Heart right ventricle (tissue), 16 donors: Measurements from ENCODE around the gene EML1. TPM values are rescaled to one million over a fixed set of nuclear protein-coding genes. Genes with fewer than 3 reads are reported as not detected.
A peak's percentile ranks its signal among the peaks of the same experiment; 100 is the strongest.

ENCODE experiments used
- ATAC-seq, 8 donors: fragments of 200-7000 bp; cut with Tn5 transposase; one replicate each; pipeline ENCODE4 v1.9.1; 2020; ENCODE audit warnings: mild to moderate bottlenecking in 8 of 8, moderate library complexity in 8 of 8, moderate number of reproducible peaks in 1 of 8
- DNase-seq, 2 donors: peaks; one replicate each; pipeline ENCODE4 v3.0.0-alpha.2; 2020
- H3K27ac ChIP-seq, 10 donors: fragments of 200-600 bp; sonication (generic) in 2 of 10; one replicate each; pipeline versions ENCODE4 v1.5.0 to v1.8.0; 2020 to 2022; ENCODE audit warnings: mild to moderate bottlenecking in 3 of 10
- H3K27me3 ChIP-seq, 7 donors: fragments of 200-600 bp; one replicate each; pipeline ENCODE4 v1.8.0; 2021 to 2022; ENCODE audit warnings: mild to moderate bottlenecking in 2 of 7
- H3K36me3 ChIP-seq, 9 donors: fragments of 200-600 bp; sonication (generic) in 1 of 9; one replicate each; pipeline versions ENCODE4 v1.5.0 to v1.8.0; 2020 to 2022; ENCODE audit warnings: mild to moderate bottlenecking in 2 of 9
- H3K4me1 ChIP-seq, 9 donors: fragments of 200-600 bp; sonication (generic) in 1 of 9; one replicate each; pipeline versions ENCODE4 v1.5.0 to v1.8.0; 2020 to 2022; ENCODE audit warnings: mild to moderate bottlenecking in 4 of 9
- H3K4me3 ChIP-seq, 10 donors: fragments of 200-600 bp; sonication (generic) in 2 of 10; one replicate each; pipeline versions ENCODE4 v1.5.0 to v1.8.0; 2020 to 2022; ENCODE audit warnings: mild to moderate bottlenecking in 7 of 10, moderate library complexity in 2 of 10
- H3K9me3 ChIP-seq, 11 donors: fragments of 200-600 bp in 10 of 11; sonication (generic) in 2 of 11; one replicate each; pipeline versions ENCODE4 v1.5.0 to v1.8.0; 2013 to 2022; ENCODE audit warnings: mild to moderate bottlenecking in 2 of 11, control low read depth in 1 of 11, moderate library complexity in 1 of 11
- WGBS, 2 donors: extraction: QIAGEN DNeasy Blood & Tissue Kit; methylation state at CpG; one replicate each; pipeline ENCODE4 v1.1.7; 2013; ENCODE audit warnings: inconsistent platforms in 1 of 2; 5-methylcytosine and 5-hydroxymethylcytosine counted together
- intact Hi-C, 10 donors: fragments of 100-400 bp; cut with DNase I; formaldehyde crosslinking; loops; one replicate each; pipeline versions ENCODE4 v1.11.1 to v1.14.2; 2022
- polyA plus RNA-seq, 2 donors: library from polyadenylated mRNA; stranded (reverse); fragments of 200-250 nt; gene quantifications; one replicate each; pipeline ENCODE4 v1.2.3, GENCODE V29; 2013
- total RNA-seq, 10 donors: library from RNA; stranded (reverse); fragmentation: NEBNext Ultra II Directional in 3 of 10; extraction: Animal tissue kit (Norgen Biotek cat#: 25700) in 3 of 10; gene quantifications; one replicate each; pipeline versions ENCODE4 v1.2.1 to v1.2.4, GENCODE V29; 2021 to 2023
- TF ChIP-seq, protein P1 (sequence below), 9 donors: fragments of 200-600 bp; sonication (generic) in 2 of 9; IDR thresholded peaks; one replicate each; pipeline versions ENCODE4 v1.5.0 to v1.8.0; 2021 to 2022; ENCODE audit warnings: antibody characterized with exemption in 9 of 9, mild to moderate bottlenecking in 5 of 9, moderate library complexity in 1 of 9
- donor health status: Arrhythmogenic right ventricular cardiomyopathy.
- donor health status: ischemic (EF 13 %, LVEDD 7.1; RV severe dilation, severe dysfunction).
- donor health status: healthy with polysubstance abuse.
- donor health status: DM: no; HTN: yes; CAD: no.
- donor health status: DM: no; HTN: no; CAD: no.
- donor health status: ischemic (EF 25% LVEDD 6.9; RV normal size, moderate dysfunction).
- donor health status: ischemic (EF 25% LVEDD 5.7; RV mildly dilated, moderate dysfunction).
- donor health status: healthy.
- donor health status: DM: yes; HTN: yes; CAD: no.
- donor health status: Ischemic cardiomyopathy.
- donor health status: ischemic (EF 35%, LVEDD 5.7; RV mildly dilated, moderate dysfunction).
- donor health status: nonischemic (EF 11% LVEDD 7.7; RV severe dilation, severe dysfunction).
- donor health status: DM: yes; HTN: yes; CAD: no.
- donor health status: PGD.
- donor health status: ischemic (EF 29% LVEDD 5.4; RV normal size, mild dysfunction).
- donor health status: nonischemic (EF 23%, LVEDD 6.1; RV moderate dilation, normal function).

Gene EML1
- total and polyA plus RNA-seq, 12 donors = 9.1 to 49.2 (median 33.8) TPM

DNA sequence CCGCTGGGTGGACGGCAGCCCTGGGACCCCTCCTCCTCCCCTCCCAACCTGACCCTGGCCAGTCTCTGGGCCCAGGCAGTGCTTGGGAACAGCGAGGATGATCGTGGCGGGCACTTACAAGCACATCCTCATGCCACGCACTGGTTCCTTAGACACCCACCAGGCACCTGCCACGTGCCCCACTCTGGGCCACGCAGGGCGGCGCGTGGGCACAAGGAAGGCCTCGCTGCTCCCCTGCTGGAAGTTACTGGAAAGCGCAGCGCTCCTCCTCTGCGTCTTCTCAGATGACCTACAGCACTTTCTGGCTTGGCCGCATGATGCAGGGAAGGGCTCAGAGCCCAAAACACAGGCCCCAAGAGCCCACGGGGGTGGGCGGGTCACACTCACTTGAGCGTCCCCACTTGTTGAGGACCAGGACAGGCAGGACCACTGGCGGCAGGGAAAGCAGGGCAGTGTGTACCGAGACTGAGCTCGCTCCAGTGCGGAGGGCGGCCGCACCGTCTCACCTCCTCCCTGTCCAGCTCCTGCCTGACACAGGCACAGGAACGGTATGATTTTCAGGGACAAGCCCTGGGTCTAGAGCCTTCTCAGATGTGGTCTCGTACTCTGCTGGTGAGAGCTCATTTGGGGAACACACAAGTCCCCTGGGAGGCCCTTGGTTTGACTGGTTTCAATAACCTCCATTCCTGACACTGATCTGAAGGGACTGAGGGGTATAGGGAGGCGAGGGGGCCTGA lies 143.7 kb downstream of the EML1 start:
- Histone ChIP-seq H3K9me3 (no peaks in the 10 kb centered on the region), H3K27me3 (no peaks in the 10 kb centered on the region), H3K27ac (no peak overlapping the region), H3K4me1 (no peaks in the 10 kb centered on the region), H3K36me3 (peaks cover 0 to 93% (median 25%) of the 10 kb centered on the region in 9 donors), H3K4me3 (no peak overlapping the region)
- peak in 1 of 8 donors; percentile 21 for ATAC-seq
- WGBS, 2 donors = 92 to 93% methylated on average over 29 of the region's 29 CpGs
- TF ChIP-seq, protein P1, sequence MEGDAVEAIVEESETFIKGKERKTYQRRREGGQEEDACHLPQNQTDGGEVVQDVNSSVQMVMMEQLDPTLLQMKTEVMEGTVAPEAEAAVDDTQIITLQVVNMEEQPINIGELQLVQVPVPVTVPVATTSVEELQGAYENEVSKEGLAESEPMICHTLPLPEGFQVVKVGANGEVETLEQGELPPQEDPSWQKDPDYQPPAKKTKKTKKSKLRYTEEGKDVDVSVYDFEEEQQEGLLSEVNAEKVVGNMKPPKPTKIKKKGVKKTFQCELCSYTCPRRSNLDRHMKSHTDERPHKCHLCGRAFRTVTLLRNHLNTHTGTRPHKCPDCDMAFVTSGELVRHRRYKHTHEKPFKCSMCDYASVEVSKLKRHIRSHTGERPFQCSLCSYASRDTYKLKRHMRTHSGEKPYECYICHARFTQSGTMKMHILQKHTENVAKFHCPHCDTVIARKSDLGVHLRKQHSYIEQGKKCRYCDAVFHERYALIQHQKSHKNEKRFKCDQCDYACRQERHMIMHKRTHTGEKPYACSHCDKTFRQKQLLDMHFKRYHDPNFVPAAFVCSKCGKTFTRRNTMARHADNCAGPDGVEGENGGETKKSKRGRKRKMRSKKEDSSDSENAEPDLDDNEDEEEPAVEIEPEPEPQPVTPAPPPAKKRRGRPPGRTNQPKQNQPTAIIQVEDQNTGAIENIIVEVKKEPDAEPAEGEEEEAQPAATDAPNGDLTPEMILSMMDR (IDR thresholded peaks at IDR 0.05) = no peak
- intact Hi-C loops = no loop called here
- no peak for DNase-seq

DNA sequence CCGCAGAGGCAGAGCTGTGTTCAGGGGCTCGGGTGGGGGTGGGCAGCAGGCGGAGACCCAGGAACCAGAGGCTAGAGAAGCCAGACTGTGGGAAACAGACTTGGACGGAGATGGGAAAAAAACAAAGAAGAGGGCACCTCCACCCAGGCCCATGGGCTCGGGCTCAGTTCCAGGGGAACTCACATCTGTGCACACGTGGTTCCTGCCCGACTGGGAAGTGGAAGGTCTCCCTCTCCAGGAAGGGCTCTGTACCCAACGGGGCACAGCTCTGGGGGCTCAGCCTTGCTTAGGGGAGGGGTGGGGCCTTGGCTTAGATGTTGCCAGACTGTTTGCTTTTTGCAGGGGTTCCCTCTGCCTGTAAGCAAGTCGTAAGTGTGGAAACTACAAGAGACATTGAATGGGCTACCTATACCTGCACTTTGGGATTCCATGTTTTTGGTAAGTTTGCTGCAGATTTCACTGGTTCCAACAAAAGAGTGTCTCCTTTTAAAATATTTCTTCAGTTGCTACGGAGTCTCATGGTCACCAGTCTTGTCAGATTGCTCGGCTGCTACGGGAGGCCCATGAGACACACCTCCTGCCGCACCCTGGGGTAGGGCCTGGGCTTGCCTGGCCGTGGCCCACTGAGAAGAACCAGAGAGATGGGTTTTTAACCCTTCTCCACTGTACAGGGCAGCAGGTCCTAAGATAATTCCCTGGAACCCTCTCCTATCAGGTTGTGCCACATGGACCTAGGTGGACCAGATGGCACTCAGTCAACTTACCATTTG lies 144.4 kb downstream of the EML1 start:
- Histone ChIP-seq H3K4me1 (no peaks in the 10 kb centered on the region), H3K27ac (no peak overlapping the region), H3K4me3 (no peak overlapping the region), H3K9me3 (no peaks in the 10 kb centered on the region), H3K36me3 (peaks cover 0 to 97% (median 25%) of the 10 kb centered on the region in 9 donors), H3K27me3 (no peaks in the 10 kb centered on the region)
- no peak for DNase-seq
- TF ChIP-seq, protein P1 (IDR thresholded peaks at IDR 0.05) = no peak
- peak in 1 of 8 donors; percentile 38 for ATAC-seq
- 87 to 89% methylated on average over 14 of the region's 14 CpGs for WGBS, 2 donors
- intact Hi-C loops = no loop called here

DNA sequence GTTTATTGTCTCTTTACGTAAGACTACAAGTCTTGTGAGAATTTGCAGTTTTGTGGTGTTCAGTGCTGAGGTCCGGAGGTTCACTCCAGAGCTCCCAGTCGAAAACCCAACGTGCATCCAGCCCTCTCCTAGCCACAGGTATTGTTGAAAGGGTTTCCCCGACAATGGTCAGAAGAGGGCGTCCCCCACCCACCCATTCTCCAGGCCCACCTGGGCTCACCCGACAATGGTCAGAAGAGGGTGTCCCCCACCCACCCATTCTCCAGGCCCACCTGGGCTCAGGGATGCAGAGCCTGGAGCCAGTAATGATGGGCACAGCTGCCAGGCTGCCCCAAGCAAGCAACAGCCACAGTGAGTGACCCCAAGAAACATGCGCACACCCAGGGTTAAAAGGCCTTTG lies 145.2 kb downstream of the EML1 start:
- no peak overlapping the region for H3K4me3 ChIP-seq
- no peak for DNase-seq

DNA sequence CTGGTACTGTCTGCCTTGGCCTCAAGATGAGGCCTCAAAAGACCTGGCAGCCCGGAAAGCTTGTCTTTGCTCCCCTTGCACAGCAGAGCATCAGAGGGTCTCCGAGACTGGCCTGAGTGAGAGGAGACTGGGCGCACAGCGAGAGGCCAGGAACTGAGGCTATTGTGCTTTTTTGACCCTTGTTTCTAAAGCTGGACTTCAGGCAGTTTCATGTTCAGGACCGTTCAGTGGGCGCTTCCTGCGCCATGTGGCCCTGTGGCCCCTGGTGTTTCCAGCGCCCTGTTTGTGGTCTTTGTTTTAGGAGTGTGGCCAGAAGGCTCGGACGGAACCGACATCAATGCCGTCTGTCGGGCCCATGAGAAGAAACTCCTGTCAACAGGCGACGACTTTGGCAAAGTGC lies 145.7 kb downstream of the EML1 start:
- TF ChIP-seq, protein P1 (IDR thresholded peaks at IDR 0.05) = no peak
- ATAC-seq = no peak
- peaks cover 0 to 90% (median 25%) of the 10 kb centered on the region in 9 donors for H3K36me3 ChIP-seq

More for the DNA sequence above, 145.2 kb downstream of the EML1 start:
- WGBS, 2 donors = 88 to 95% methylated on average over 8 of the region's 8 CpGs
- no peak overlapping the region for H3K27ac ChIP-seq
- H3K27me3 ChIP-seq = no peaks in the 10 kb centered on the region
- peaks cover 0 to 95% (median 25%) of the 10 kb centered on the region in 9 donors for H3K36me3 ChIP-seq
- TF ChIP-seq, protein P1 (IDR thresholded peaks at IDR 0.05) = no peak
- no peak for ATAC-seq
- H3K9me3 ChIP-seq = no peaks in the 10 kb centered on the region
- intact Hi-C loops = no loop called here
- H3K4me1 ChIP-seq = no peaks in the 10 kb centered on the region

More for the DNA sequence above, 145.7 kb downstream of the EML1 start:
- Histone ChIP-seq H3K9me3 (no peaks in the 10 kb centered on the region), H3K4me1 (no peaks in the 10 kb centered on the region), H3K27ac (no peak overlapping the region), H3K27me3 (no peaks in the 10 kb centered on the region), H3K4me3 (no peak overlapping the region)
- DNase-seq = no peak
- WGBS, 2 donors = 96 to 97% methylated on average over 15 of the region's 15 CpGs
- intact Hi-C loops = no loop called here
